ENCODE measurements around the gene TRIM38.

DNA sequence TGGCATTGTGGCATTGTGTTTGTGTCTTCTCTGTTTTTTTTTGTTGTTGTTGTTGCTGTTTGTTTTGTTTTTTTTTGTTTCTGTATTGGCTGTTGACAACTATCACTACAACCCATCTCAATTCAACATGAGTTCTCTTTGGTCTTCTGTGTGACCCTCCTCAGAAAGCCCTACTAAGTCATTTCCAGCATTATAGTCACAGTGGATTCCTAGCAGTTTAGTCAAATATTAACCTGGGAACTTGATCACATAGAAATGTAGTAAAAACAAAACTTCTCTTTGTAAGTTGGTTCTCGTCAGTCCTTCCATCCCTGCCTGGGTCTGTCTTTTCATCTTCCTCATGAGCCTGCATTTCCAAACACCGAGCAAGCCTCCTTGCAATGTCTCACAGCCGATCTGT is 48.9 kb upstream of the TRIM38 start:
- TF ChIP-seq CTCF (IDR thresholded peaks at IDR 0.05) (no peak), POLR2A (IDR thresholded peaks at IDR 0.05) (no peak)

Measured in body of pancreas (tissue), 4 donors.